GM12875 (cell line): ENCODE measurements around the gene ECE2.
"Not testable (repeated sequence)": the region's sequence is repeated elsewhere in the genome, so short reads cannot be mapped to it uniquely, and the experiment has no call there.

ENCODE experiments used
- H3K4me3 ChIP-seq: one replicate; pipeline ENCODE4 v1.5.1; 2011; ENCODE audit warnings: low read depth, low read length, control low read depth
- TF ChIP-seq, protein P1 (sequence below): IDR thresholded peaks from 2 replicates; pipeline ENCODE4 v1.5.1; 2011; ENCODE audit warnings: low read depth, mild to moderate bottlenecking, control low read depth, inconsistent platforms, low read length, moderate library complexity, borderline replicate concordance; ENCODE audit not compliant: insufficient read depth

ECE2 gene

DNA sequence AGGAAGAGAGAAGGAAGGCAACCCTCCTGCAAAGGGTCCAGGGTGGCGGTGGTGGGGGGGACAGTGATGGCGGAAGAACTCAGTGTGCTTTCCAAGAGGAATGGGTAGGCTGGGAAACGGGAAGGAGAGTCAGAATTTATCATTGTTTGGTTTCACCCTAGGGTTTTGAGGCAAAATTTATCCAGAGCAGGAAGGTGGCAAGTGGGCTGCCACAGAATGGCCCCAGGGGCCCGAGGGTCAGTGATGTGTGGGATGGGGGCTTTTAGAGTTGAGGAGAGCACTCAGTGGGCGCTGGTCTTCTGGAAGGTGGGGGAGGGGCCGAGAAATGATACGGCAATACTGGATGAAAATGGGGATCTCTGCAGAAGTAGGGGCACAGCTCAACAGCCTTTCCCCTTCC, 62.2 kb downstream of the ECE2 start:
- TF ChIP-seq, protein P1, sequence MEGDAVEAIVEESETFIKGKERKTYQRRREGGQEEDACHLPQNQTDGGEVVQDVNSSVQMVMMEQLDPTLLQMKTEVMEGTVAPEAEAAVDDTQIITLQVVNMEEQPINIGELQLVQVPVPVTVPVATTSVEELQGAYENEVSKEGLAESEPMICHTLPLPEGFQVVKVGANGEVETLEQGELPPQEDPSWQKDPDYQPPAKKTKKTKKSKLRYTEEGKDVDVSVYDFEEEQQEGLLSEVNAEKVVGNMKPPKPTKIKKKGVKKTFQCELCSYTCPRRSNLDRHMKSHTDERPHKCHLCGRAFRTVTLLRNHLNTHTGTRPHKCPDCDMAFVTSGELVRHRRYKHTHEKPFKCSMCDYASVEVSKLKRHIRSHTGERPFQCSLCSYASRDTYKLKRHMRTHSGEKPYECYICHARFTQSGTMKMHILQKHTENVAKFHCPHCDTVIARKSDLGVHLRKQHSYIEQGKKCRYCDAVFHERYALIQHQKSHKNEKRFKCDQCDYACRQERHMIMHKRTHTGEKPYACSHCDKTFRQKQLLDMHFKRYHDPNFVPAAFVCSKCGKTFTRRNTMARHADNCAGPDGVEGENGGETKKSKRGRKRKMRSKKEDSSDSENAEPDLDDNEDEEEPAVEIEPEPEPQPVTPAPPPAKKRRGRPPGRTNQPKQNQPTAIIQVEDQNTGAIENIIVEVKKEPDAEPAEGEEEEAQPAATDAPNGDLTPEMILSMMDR: no peak
- no peak overlapping the region for H3K4me3 ChIP-seq

DNA sequence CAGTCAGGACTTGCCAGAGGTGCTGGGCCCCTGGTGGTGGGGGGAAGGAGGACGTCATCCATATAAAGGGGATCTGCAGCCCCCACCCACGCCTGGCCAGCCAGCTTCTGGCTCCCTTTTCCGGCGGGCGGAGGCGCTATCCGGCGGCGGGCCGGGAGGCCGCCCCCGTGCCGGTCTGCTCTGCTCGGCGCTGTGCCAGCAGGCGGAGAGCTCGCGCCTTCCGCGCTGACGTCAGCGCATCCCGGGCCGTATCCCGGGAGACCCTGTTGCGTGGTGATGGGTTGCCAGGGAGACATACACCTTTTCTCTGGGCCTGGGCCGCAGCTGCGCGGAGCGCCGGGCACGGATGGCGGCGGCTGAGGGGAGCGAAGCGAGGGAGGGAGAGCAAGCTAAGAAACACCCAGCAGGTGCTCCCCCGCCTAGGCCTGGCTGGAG, 62.7 kb downstream of the ECE2 start:
- no peak overlapping the region for H3K4me3 ChIP-seq

DNA sequence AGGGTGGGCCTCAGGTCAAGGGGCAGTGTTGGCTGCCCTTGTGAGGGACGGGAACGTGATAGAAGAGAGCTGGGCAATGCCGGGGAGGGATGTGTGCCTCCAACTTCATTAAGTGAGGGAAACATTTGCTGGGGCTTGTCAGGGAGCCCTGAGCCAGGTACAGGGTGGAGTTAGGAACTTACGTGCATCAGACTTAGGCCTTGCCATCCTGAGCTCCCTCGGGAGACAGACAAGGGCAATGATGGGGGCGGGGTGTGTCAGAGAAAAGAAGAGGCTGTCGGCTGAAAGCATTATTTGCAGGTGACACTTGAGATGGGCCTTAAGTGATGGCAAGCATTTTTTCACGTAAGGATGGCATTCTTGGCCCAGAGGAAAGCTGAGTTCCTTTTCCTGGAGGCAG, 63.2 kb downstream of the ECE2 start:
- no peak overlapping the region for H3K4me3 ChIP-seq
- TF ChIP-seq, protein P1: no peak

More for the DNA sequence above, 62.7 kb downstream of the ECE2 start:
- TF ChIP-seq, protein P1: no peak

DNA sequence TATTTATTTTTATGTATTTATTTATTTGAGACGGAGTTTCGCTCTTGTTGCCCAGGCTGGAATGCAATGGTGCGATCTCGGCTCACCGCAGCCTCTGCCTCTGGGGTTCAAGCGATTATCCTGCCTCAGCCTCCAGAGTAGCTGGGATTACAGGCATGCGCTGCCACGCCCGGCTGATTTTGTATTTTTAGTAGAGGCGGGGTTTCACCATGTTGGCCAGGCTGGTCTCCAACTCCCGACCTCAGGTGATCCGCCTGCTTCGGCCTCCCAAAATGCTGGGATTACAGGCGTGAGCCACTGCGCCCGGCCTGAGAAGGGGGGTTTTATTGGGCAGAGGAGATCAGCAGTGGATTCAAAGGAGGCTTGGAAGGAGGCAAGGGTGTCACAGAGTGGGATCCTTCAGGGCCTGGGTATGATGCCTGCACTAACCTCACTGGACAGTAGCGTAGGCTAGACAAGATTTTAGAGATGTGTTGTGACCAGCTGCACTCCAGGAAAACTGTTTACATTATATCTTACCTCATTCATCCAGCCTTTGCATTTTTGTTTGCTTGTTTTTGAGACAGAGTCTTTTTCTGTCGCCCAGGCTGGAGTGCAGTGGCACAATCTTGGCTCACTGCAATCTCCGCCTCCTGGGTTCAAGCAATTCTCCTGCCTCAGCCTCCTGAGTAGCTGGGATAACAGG, 63.8 kb downstream of the ECE2 start:
- not testable (repeated sequence) for H3K4me3 ChIP-seq

DNA sequence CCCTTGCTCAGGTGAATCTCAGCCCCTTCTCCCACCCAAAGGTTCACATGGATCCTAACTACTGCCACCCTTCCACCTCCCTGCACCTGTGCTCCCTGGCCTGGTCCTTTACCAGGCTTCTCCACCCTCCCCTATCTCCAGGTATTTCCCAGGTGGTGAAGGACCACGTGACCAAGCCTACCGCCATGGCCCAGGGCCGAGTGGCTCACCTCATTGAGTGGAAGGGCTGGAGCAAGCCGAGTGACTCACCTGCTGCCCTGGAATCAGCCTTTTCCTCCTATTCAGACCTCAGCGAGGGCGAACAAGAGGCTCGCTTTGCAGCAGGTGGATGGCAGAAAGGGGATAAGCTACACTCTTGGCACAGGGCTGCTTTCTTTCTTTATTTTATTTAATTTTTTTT, 66.1 kb downstream of the ECE2 start:
- TF ChIP-seq, protein P1: no peak
- H3K4me3 ChIP-seq: no peak overlapping the region
